Activated CD4-positive, alpha-beta T cell treated with anti-CD3 and anti-CD28 coated beads for 24 hours (primary cell): ENCODE data around the gene MAEL.
A peak's percentile ranks its signal among the peaks of the same experiment; 100 is the strongest.

ENCODE experiments used
- DNase-seq, 2 donors: peaks; one replicate each; pipeline ENCODE4 v3.0.0-alpha.2; 2020; ENCODE audit warnings: low read depth in 2 of 2

Gene MAEL

GRCh38 chr1:166988974-166989515, at the start of gene MAEL:
Gene MAEL, plus strand, starts transcription at chr1:166989280. Its CDS starts 73 bp downstream, at chr1:166989353.
- DNase-seq: no peak

GRCh38 chr1:166939741-166940375, 49.2 kb upstream of the MAEL start:
- DNase-seq: no peak

GRCh38 chr1:166944186-166944967, 44.7 kb upstream of the MAEL start:
- no peak for DNase-seq

GRCh38 chr1:166947398-166948043, 41.6 kb upstream of the MAEL start:
- DNase-seq: no peak

GRCh38 chr1:166948856-166949350, 40.2 kb upstream of the MAEL start:
- DNase-seq: no peak

- no peak for DNase-seq
These were observed 38.9 kb upstream of the MAEL start for GRCh38 chr1:166950156-166950555.

- DNase-seq: no peak
These were observed 38.0 kb upstream of the MAEL start for GRCh38 chr1:166951050-166951449.

- no peak for DNase-seq
These were observed 36.9 kb upstream of the MAEL start for GRCh38 chr1:166952002-166952746.

- DNase-seq: no peak
These were observed 35.6 kb upstream of the MAEL start for GRCh38 chr1:166953491-166953890.

- DNase-seq: no peak
These were observed 32.8 kb upstream of the MAEL start for GRCh38 chr1:166956057-166956850.

GRCh38 chr1:166956872-166957271, 32.2 kb upstream of the MAEL start:
- no peak for DNase-seq

- no peak for DNase-seq
These were observed 28.1 kb upstream of the MAEL start for GRCh38 chr1:166960858-166961474.

GRCh38 chr1:166969074-166969677, 19.9 kb upstream of the MAEL start:
- DNase-seq: no peak

GRCh38 chr1:166971252-166971651, 17.8 kb upstream of the MAEL start:
- no peak for DNase-seq

- no peak for DNase-seq
These were observed 16.9 kb upstream of the MAEL start for GRCh38 chr1:166972193-166972592.

- no peak for DNase-seq
These were observed 16.3 kb upstream of the MAEL start for GRCh38 chr1:166972826-166973225.

GRCh38 chr1:166974647-166975345, 14.3 kb upstream of the MAEL start:
- peak; percentile 22 to 24 for DNase-seq

- DNase-seq: peak; percentile 49 to 52
These were observed 13.5 kb upstream of the MAEL start, which contains the start of gene ILDR2 for GRCh38 chr1:166975361-166976129. Gene ILDR2, minus strand, starts transcription at chr1:166975540. Its CDS starts 272 bp downstream, at chr1:166975268.
